Breast epithelium (tissue), 3 donors: Measurements from ENCODE around the gene MEIKIN.

Experiments used
- POLR2AphosphoS5 ChIP-seq, 3 donors: sonication (generic); formaldehyde crosslinking; IDR thresholded peaks; one replicate each; pipeline ENCODE4 v1.6.1; 2017; ENCODE audit warnings: antibody characterized with exemption in 3 of 3
- TF ChIP-seq, protein P1 (sequence below), 3 donors: fragments of 450-650 bp; IDR thresholded peaks; one replicate each; pipeline ENCODE4 v1.5.1; 2016 to 2017; ENCODE audit warnings: antibody characterized with exemption in 3 of 3, mild to moderate bottlenecking in 3 of 3, moderate library complexity in 3 of 3

DNA sequence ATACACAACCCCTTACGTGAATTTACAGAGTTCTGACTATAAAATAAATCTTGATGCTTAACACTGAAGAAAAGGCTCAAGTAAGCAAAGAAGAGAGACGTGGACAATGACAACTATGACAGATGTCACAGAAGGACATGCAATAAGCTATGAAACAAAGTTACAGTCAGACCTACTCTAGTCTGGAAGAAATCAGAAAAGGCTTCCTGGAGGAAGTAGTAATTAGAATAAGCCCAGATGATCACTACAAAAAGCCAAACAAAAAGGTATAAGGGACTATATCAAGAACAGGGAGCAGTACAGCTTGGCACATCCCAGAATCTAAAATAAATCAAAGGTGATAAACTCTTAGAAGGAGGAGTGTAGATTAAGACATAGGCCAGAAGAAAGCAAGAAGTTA, 154.9 kb downstream of the MEIKIN start:
- TF ChIP-seq, protein P1, sequence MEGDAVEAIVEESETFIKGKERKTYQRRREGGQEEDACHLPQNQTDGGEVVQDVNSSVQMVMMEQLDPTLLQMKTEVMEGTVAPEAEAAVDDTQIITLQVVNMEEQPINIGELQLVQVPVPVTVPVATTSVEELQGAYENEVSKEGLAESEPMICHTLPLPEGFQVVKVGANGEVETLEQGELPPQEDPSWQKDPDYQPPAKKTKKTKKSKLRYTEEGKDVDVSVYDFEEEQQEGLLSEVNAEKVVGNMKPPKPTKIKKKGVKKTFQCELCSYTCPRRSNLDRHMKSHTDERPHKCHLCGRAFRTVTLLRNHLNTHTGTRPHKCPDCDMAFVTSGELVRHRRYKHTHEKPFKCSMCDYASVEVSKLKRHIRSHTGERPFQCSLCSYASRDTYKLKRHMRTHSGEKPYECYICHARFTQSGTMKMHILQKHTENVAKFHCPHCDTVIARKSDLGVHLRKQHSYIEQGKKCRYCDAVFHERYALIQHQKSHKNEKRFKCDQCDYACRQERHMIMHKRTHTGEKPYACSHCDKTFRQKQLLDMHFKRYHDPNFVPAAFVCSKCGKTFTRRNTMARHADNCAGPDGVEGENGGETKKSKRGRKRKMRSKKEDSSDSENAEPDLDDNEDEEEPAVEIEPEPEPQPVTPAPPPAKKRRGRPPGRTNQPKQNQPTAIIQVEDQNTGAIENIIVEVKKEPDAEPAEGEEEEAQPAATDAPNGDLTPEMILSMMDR (IDR thresholded peaks at IDR 0.05), result no peak
- no peak for TF ChIP-seq POLR2AphosphoS5 (IDR thresholded peaks at IDR 0.05)
